HG03108 (cell line): ENCODE data around the gene CSRP1.
"Not testable (repeated sequence)": the region's sequence is repeated elsewhere in the genome, so short reads cannot be mapped to it uniquely, and the experiment has no call there.

Experiments used
- ATAC-seq: cut with Tn5 transposase; IDR thresholded peaks from one replicate; pipeline ENCODE4 v1.9.1; 2021; ENCODE audit warnings: moderate library complexity; ENCODE audit not compliant: unreplicated experiment

CSRP1 gene

GRCh38 chr1:201537891-201538611 lies 31.1 kb upstream of the CSRP1 start:
- no peak for ATAC-seq

GRCh38 chr1:201537467-201537866 lies 30.5 kb upstream of the CSRP1 start:
- no peak for ATAC-seq

DNA sequence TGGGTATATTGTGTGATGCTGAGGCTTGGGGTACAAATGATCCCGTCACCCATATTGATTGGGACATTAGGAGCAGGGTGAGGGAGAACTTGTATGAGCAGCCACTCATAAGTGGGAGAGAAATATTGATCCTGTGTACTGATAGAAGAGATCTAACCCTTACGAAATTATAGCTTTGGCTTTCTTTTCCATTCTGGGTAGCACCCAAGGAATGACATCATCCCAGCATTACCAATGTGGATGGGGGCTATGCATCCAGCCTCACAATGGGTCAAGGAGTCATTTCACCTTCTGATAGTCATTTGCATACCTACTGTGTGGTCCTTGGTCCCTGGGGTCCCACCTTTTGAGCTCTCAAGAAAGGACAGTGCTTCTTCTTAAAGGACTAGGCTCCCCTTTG lies 30.1 kb upstream of the CSRP1 start:
- ATAC-seq, result no peak

DNA sequence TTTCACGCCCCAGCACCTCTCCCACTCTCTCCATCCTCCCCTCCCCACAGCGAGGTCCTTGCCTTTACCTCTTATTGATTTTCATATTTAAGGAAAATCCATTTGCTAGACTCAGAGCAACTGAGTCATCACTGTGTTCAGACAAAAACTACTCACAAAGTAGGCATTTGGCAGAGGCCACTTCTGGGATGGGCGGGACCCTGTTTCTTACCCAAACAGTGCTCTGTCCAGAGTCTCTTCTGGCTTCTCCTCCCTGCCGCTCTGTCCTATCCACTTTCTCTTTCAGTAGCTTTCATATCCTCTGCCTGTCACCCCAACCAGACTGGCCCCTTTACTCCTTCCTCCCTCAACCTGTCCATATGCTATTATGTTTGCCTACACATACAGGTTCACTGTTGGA lies 29.6 kb upstream of the CSRP1 start:
- no peak for ATAC-seq

- ATAC-seq, result no peak
These were observed 29.0 kb upstream of the CSRP1 start for GRCh38 chr1:201535919-201536245.

- ATAC-seq, result no peak
These were observed 28.4 kb upstream of the CSRP1 start for GRCh38 chr1:201535046-201535918.

DNA sequence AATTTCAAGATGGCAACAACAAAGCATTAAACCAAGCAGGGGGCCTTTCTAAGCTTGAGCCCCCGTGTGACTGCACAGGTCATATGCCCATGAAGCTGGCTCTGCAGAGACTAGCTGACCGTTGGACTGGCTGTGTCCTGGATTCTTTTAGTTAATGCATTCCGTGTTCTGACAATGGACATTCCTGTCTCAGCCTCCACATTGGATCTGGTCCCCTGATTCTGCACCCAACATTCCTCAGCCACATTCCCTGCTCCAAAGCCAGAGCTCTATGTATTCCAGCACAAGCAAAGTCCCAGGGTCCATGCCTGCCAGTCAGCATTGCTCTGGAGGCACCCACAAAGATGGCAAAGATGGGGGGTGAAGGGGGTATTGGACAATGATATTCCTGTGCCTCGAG lies 26.9 kb upstream of the CSRP1 start:
- no peak for ATAC-seq

GRCh38 chr1:201531551-201532425 lies 24.9 kb upstream of the CSRP1 start:
- no peak for ATAC-seq

DNA sequence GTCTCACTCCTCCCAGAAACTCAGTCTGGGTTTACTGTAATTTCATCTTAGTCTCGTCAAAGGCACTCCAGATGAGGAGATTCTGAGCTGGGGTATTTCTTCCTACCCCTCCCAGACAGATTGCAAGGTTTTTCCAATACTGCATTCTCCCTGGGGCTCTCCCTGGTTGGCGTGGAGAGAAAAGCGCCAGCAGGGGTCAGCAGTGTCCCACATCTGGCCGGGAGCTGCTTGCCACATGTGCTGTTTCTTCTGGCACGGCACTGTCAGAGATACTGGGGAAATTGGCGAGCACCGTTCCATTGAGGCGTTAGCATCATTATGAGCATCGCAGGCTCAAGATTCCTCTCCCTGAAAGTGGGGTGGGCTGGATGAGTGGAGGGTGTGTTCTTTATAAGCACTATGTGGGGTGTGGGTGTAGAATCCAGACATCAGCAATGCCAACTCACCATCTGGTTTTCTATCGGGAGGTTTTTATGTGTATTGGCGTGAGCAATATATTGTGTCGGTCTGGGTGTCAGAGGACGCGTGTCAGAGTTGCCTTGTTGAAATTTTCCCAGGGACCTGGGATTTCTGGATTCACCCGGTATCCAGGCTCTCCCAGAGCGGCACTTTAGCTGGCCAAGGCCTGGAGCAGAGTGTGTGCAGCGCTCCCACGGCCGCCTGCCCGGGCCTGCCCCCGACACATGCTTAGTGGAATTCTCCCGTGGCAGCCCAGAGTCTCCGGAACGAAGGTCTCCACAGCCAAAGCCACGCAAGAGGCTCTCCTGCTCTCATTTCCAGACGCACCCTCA lies 24.0 kb upstream of the CSRP1 start:
- ATAC-seq, result no peak

GRCh38 chr1:201528631-201529252 lies 21.8 kb upstream of the CSRP1 start:
- ATAC-seq, result no peak

DNA sequence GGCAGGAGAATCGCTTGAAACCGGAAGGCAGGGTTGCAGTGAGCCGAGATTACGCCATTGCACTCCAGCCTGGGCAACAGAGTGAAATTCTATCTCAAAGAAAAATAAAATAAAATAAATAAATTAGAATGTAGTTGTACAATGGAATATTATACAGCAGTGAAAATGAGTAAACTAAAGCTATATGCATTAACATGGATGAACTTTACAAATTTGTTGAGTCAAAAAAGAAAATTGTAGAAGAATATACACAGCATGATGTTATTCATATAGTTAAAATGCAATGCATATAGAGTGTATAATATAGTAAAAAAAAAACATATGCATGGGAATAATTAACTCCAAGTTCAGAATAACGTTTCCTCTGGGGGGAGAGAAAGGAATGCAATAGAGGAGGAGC lies 21.0 kb upstream of the CSRP1 start:
- no peak for ATAC-seq

DNA sequence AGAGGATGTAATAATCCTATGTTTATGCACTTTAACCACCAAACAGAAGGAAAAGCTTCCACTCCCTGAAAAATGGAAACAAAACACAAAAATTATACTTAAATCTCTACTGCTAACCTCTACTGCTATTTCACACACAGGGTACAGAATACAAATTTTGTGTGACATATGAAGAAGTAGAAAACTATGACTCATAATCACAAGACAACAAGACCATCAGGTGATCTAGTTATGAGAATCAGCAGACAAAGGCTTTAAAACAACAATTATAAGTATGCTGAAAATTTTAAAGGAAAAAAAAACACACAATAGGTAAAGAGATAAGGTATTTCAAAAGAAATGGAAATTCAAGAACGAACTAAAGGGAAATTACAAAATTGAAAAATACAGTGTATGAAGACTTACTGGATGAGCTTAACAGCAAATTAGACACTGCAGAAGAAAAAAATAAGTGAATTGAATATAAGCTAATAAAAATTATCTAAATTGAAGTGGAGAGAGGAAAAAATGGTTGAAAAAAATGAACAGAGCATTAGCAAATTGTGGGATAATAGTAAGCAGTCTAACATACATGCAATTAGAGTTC lies 18.4 kb upstream of the CSRP1 start:
- ATAC-seq, result no peak

DNA sequence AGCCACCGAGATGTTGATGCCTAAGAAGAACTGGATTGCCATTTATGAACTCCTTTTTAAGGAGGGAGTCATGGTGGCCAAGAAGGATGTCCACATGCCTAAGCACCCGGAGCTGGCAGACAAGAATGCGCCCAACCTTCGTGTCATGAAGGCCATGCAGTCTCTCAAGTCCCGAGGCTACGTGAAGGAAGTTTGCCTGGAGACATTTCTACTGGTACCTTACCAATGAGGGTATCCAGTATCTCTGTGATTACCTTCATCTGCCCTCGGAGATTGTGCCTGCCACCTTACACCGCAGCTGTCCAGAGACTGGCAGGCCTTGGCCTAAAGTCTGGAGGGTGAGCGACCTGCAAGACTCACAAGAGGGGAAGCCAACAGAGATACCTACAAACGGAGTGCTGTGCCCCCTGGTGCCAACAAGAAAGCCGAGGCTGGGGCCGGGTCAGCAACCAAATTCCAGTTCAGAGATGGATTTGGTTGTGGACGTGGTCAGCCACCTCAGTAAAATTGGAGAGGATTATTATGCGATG lies 13.2 kb upstream of the CSRP1 start:
- not testable (repeated sequence) for ATAC-seq

- no peak for ATAC-seq
These were observed 11.1 kb upstream of the CSRP1 start for GRCh38 chr1:201518071-201518470.

- no peak for ATAC-seq
These were observed 10.7 kb upstream of the CSRP1 start for GRCh38 chr1:201517631-201518030.

GRCh38 chr1:201516511-201517127 lies 9.7 kb upstream of the CSRP1 start:
- ATAC-seq, result no peak

DNA sequence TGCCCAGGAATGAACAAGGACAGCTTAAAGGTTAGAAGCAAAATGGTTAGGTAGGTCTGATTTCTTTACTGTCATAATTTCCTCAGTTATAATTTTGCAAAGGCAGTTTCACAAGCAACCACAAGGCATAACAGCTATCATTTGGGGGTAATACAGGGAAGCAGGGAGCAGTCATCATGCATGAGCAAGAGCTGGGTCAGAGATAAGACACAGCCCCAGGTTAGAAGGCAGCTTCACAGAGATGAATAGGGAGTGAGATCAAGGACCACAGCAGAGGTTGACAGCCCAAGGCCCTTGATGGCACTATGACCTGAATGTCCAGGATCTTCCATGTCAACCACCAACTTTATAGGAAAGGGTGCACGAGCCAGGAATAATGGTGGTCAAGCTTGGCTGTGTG lies 9.0 kb upstream of the CSRP1 start:
- ATAC-seq, result no peak

- ATAC-seq, result no peak
These were observed 8.3 kb upstream of the CSRP1 start for GRCh38 chr1:201515062-201515750.

- ATAC-seq, result no peak
These were observed 7.5 kb upstream of the CSRP1 start for GRCh38 chr1:201514466-201514865.
